ENCODE measurements around the gene DESI1. TPM values are rescaled to one million over a fixed set of nuclear protein-coding genes. Genes with fewer than 3 reads are reported as not detected.

The DESI1 gene
- total and polyA plus RNA-seq, 12 donors, result 11.4 to 82.8 (median 34.7) TPM

GRCh38 chr22:41570221-41570620, 50.6 kb downstream of the DESI1 start:
- no peaks in the 10 kb centered on the region for H3K27me3 ChIP-seq
- 77 to 94% (median 86%) methylated on average over 3 of the region's 3 CpGs for WGBS, 4 donors
- peaks cover 37 to 55% of the 10 kb centered on the region in 2 donors for H3K4me1 ChIP-seq (replicated peaks in 1 of 2)
- no peak overlapping the region for H3K4me3 ChIP-seq
- H3K36me3 ChIP-seq (replicated peaks in 1 of 2), result peaks cover 0 to 5% of the 10 kb centered on the region in 2 donors
- no peak for TF ChIP-seq CTCF (IDR thresholded peaks at IDR 0.05)
- no peak for TF ChIP-seq POLR2A (IDR thresholded peaks at IDR 0.05)
- intact Hi-C loops (cut with DNase I), result no loop called here
- no peak for DNase-seq
- no peaks in the 10 kb centered on the region for H3K9me3 ChIP-seq (replicated peaks in 1 of 3)
- peak overlapping the region in 3 of 5 donors; percentile 5 to 43 (median 24) for H3K27ac ChIP-seq

GRCh38 chr22:41568811-41569210, 52.0 kb downstream of the DESI1 start:
- DNase-seq, result no peak
- 69 to 85% (median 81%) methylated on average over 6 to 7 of the region's 7 CpGs for WGBS, 4 donors
- no peak for TF ChIP-seq POLR2A (IDR thresholded peaks at IDR 0.05)
- no peak for TF ChIP-seq CTCF (IDR thresholded peaks at IDR 0.05)
- Histone ChIP-seq H3K27ac (peak overlapping the region in 3 of 5 donors; percentile 23 to 51 (median 38)), H3K9me3 (replicated peaks in 1 of 3) (no peaks in the 10 kb centered on the region), H3K27me3 (no peaks in the 10 kb centered on the region), H3K36me3 (replicated peaks in 1 of 2) (peaks cover 0 to 5% of the 10 kb centered on the region in 2 donors), H3K4me3 (no peak overlapping the region), H3K4me1 (replicated peaks in 1 of 2) (peaks cover 42 to 57% of the 10 kb centered on the region in 2 donors)
- intact Hi-C loops (cut with DNase I), result no loop called here

GRCh38 chr22:41567512-41567768, 53.4 kb downstream of the DESI1 start:
- Histone ChIP-seq H3K4me1 (replicated peaks in 1 of 2) (peaks cover 55 to 69% of the 10 kb centered on the region in 2 donors), H3K27me3 (no peaks in the 10 kb centered on the region), H3K9me3 (replicated peaks in 1 of 3) (no peaks in the 10 kb centered on the region), H3K36me3 (replicated peaks in 1 of 2) (peaks cover 0 to 5% of the 10 kb centered on the region in 2 donors), H3K4me3 (no peak overlapping the region), H3K27ac (peak overlapping the region in 3 of 5 donors; percentile 20 to 92 (median 79))
- no peak for DNase-seq
- intact Hi-C loops (cut with DNase I), result no loop called here
- 61 to 71% (median 64%) methylated on average over 3 of the region's 3 CpGs for WGBS, 4 donors
- TF ChIP-seq POLR2A (IDR thresholded peaks at IDR 0.05) (no peak), CTCF (IDR thresholded peaks at IDR 0.05) (no peak)

GRCh38 chr22:41565403-41566054, 55.3 kb downstream of the DESI1 start:
- H3K27ac ChIP-seq, result peak overlapping the region; percentile 59 to 92 (median 79)
- 30 to 37% (median 32%) methylated on average over 4 to 8 of the region's 8 CpGs for WGBS, 4 donors
- DNase-seq, result peak; percentile 68 to 87 (median 83)
- TF ChIP-seq POLR2A (IDR thresholded peaks at IDR 0.05) (no peak), CTCF (IDR thresholded peaks at IDR 0.05) (no peak)
- no peak overlapping the region for H3K4me3 ChIP-seq
- peaks cover 58 to 79% of the 10 kb centered on the region in 2 donors for H3K4me1 ChIP-seq (replicated peaks in 1 of 2)
- no peaks in the 10 kb centered on the region for H3K36me3 ChIP-seq (replicated peaks in 1 of 2)
- intact Hi-C loops (cut with DNase I), result no loop called here
- no peaks in the 10 kb centered on the region for H3K27me3 ChIP-seq
- H3K9me3 ChIP-seq (replicated peaks in 1 of 3), result no peaks in the 10 kb centered on the region
